Panc1 (cell line): ENCODE results near the gene SLC12A9. TPM values are rescaled to one million over a fixed set of nuclear protein-coding genes. Genes with fewer than 3 reads are reported as not detected.
A peak's percentile ranks its signal among the peaks of the same experiment; 100 is the strongest.

Experiments used
- ATAC-seq: fragments of 200-7000 bp; cut with Tn5 transposase; 2 replicates; pipeline ENCODE4 v1.9.1; 2020; ENCODE audit warnings: mild to moderate bottlenecking, moderate library complexity
- BruUV-seq: library from RNA; stranded (reverse); fragments of 400-500 nt; replicated peaks from 2 replicates; lab custom pipeline; 2021; lab: Mats Ljungman, UMichigan
- CTCF ChIA-PET: fragments of 300-600 bp; sonication (Branson Sonifier 250); formaldehyde crosslinking; loops from one replicate; lab custom pipeline; 2022; ENCODE audit warnings: antibody characterized with exemption; lab: Charles Lee
- POLR2A ChIA-PET: fragments of 300-600 bp; sonication (Branson Sonifier 250); formaldehyde crosslinking; loops from one replicate; lab custom pipeline; 2022; ENCODE audit warnings: antibody characterized with exemption; lab: Charles Lee
- DNase-seq: peaks from one replicate; pipeline ENCODE4 v3.0.0-alpha.2; 2010; ENCODE audit warnings: low read depth, low spot score
- H3K27ac ChIP-seq: 2 replicates; pipeline ENCODE4 v1.5.1; 2011; ENCODE audit warnings: mild to moderate bottlenecking, low read length, inconsistent platforms
- H3K27me3 ChIP-seq: fragments of 200-500 bp; sonication (Bioruptor generic); 2 replicates; pipeline ENCODE4 v1.6.0; 2014; ENCODE audit warnings: low read length, inconsistent platforms; ENCODE audit not compliant: control insufficient read depth, insufficient read depth
- H3K36me3 ChIP-seq: fragments of 200-500 bp; sonication (Bioruptor generic); 2 replicates; pipeline ENCODE4 v1.5.1; 2014; ENCODE audit warnings: inconsistent platforms, mild to moderate bottlenecking, low read length, moderate library complexity; ENCODE audit not compliant: control insufficient read depth, insufficient read depth
- H3K4me1 ChIP-seq: 2 replicates; pipeline ENCODE4 v1.5.1; 2011; ENCODE audit warnings: inconsistent platforms, mild to moderate bottlenecking, low read length, moderate library complexity; ENCODE audit not compliant: control insufficient read depth, insufficient read depth
- H3K4me3 ChIP-seq, 2 experiments: 2 replicates each; pipeline ENCODE4 v1.5.1; 2011 to 2012; ENCODE audit warnings: low read depth in 2 of 2, low read length in 2 of 2, mild to moderate bottlenecking in 2 of 2, inconsistent platforms in 1 of 2, moderate library complexity in 1 of 2
- H3K9me3 ChIP-seq: fragments of 200-500 bp; sonication (Bioruptor generic); 2 replicates; pipeline ENCODE4 v1.5.1; 2014; ENCODE audit warnings: low read depth, mild to moderate bottlenecking, inconsistent platforms, low read length, moderate library complexity; ENCODE audit not compliant: control insufficient read depth, insufficient read depth
- CTCF ChIP-seq: fragments of 450-650 bp; IDR thresholded peaks from 2 replicates; pipeline ENCODE4 v1.5.1; 2017; ENCODE audit warnings: mild to moderate bottlenecking
- POLR2AphosphoS5 ChIP-seq: IDR thresholded peaks from 2 replicates; pipeline ENCODE4 v1.6.1; 2012; ENCODE audit warnings: mild to moderate bottlenecking, low read depth, low read length, moderate library complexity
- SIN3A ChIP-seq: IDR thresholded peaks from 2 replicates; pipeline ENCODE4 v1.6.1; 2012; ENCODE audit warnings: low read depth, mild to moderate bottlenecking, low read length, moderate library complexity, borderline replicate concordance; ENCODE audit not compliant: insufficient read depth
- TCF7L2 ChIP-seq: IDR thresholded peaks from 2 replicates; pipeline ENCODE4 v1.6.1; 2011; ENCODE audit warnings: mild to moderate bottlenecking, low read depth, low read length, inconsistent platforms
- in situ Hi-C: cut with HindIII; loops from 2 replicates; pipeline ENCODE4 v1.10.0; 2016; ENCODE audit warnings: low sequenced_read_pairs, low pct_unique_long_range_greater_than_20kb
- intact Hi-C: fragments of 100-400 bp; cut with micrococcal nuclease; formaldehyde crosslinking; loops from one replicate; pipeline ENCODE4 v1.10.0; 2022; ENCODE audit not compliant: unreplicated experiment
- total RNA-seq: library from RNA; stranded (reverse); gene quantifications from one replicate; pipeline ENCODE4 v1.2.1, GENCODE V29; 2021; ENCODE audit not compliant: unreplicated experiment
- TF ChIP-seq, protein P1 (sequence below), 2 experiments: IDR thresholded peaks; 2 replicates each; pipeline ENCODE4 v1.6.1; 2011 to 2012; ENCODE audit warnings: low read depth in 2 of 2, control low read depth in 1 of 2, low read length in 1 of 2, mild to moderate bottlenecking in 1 of 2, moderate library complexity in 1 of 2; ENCODE audit not compliant: insufficient read depth in 1 of 2

Gene SLC12A9
- total RNA-seq, 1 experiment from 2014 or later = 31.1 TPM

DNA sequence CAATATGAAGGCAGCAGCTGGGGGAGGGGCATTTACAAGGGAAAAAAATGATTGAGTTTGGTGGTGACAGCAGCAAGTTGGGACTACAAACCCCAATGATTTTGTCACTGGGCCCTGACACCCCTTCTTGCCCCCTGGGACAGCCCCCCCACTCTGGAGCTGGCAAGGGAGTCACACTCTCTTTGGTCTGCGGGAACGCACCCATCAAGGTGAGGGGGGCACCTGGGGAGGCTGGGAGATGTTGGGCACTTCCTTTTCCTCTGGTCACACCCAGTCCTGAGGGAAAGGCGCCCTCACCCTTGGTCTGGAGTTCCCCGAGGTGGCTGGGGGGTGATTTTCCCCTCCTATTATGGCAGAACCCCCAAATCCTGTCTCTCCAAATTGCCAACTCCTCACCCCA is 49.6 kb upstream of the SLC12A9 start:
- TF ChIP-seq TCF7L2 (no peak), POLR2AphosphoS5 (no peak), CTCF (no peak), SIN3A (no peak)
- TF ChIP-seq, protein P1, sequence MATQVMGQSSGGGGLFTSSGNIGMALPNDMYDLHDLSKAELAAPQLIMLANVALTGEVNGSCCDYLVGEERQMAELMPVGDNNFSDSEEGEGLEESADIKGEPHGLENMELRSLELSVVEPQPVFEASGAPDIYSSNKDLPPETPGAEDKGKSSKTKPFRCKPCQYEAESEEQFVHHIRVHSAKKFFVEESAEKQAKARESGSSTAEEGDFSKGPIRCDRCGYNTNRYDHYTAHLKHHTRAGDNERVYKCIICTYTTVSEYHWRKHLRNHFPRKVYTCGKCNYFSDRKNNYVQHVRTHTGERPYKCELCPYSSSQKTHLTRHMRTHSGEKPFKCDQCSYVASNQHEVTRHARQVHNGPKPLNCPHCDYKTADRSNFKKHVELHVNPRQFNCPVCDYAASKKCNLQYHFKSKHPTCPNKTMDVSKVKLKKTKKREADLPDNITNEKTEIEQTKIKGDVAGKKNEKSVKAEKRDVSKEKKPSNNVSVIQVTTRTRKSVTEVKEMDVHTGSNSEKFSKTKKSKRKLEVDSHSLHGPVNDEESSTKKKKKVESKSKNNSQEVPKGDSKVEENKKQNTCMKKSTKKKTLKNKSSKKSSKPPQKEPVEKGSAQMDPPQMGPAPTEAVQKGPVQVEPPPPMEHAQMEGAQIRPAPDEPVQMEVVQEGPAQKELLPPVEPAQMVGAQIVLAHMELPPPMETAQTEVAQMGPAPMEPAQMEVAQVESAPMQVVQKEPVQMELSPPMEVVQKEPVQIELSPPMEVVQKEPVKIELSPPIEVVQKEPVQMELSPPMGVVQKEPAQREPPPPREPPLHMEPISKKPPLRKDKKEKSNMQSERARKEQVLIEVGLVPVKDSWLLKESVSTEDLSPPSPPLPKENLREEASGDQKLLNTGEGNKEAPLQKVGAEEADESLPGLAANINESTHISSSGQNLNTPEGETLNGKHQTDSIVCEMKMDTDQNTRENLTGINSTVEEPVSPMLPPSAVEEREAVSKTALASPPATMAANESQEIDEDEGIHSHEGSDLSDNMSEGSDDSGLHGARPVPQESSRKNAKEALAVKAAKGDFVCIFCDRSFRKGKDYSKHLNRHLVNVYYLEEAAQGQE (IDR thresholded peaks at IDR 0.05; ENCODE audit: insufficient read depth in 1 of 2, low read depth in 2 of 2, low read length in 1 of 2) = no peak
- intact Hi-C loops = loop anchor here (5.0 kb wide), 1 partner anchor 49 kb away; the partner anchor contains the start of gene SLC12A9
- no peak for DNase-seq
- H3K4me1 ChIP-seq = peaks cover 59% of the 10 kb centered on the region
- no peaks in the 10 kb centered on the region for H3K9me3 ChIP-seq
- no peaks in the 10 kb centered on the region for H3K27me3 ChIP-seq
- ChIA-PET POLR2A (no interaction called here), CTCF (interaction anchor here (0.6 to 2.1 kb wide), 2 partner anchors 49 to 239 kb away, joined by 4 to 6 read pairs; partner anchors contain the start of gene SLC12A9)
- BruUV-seq = no TSS peak
- no peak for ATAC-seq
- peak overlapping the region; percentile 99 for H3K27ac ChIP-seq
- in situ Hi-C loops = no loop called here
- H3K4me3 ChIP-seq = no peak overlapping the region
- no peaks in the 10 kb centered on the region for H3K36me3 ChIP-seq

- Histone ChIP-seq H3K36me3 (no peaks in the 10 kb centered on the region), H3K27me3 (no peaks in the 10 kb centered on the region), H3K27ac (peak overlapping the region; percentile 99), H3K4me3 (no peak overlapping the region), H3K4me1 (peaks cover 59% of the 10 kb centered on the region), H3K9me3 (no peaks in the 10 kb centered on the region)
- intact Hi-C loops = loop anchor here (5.0 kb wide), 1 partner anchor 49 kb away; the partner anchor contains the start of gene SLC12A9
- BruUV-seq = no TSS peak
- CTCF ChIA-PET = interaction anchor here (2.1 kb wide), 1 partner anchor 49 kb away, joined by 6 read pairs; the partner anchor contains the start of gene SLC12A9
- no peak for TF ChIP-seq TCF7L2
- TF ChIP-seq POLR2AphosphoS5 = no peak; the same call in 1 of the 2 replicates
- TF ChIP-seq, protein P1 (IDR thresholded peaks at IDR 0.05; ENCODE audit: insufficient read depth in 1 of 2, low read depth in 2 of 2, low read length in 1 of 2) = no peak
- no peak for TF ChIP-seq CTCF
- no peak for TF ChIP-seq SIN3A
- no peak for DNase-seq
- POLR2A ChIA-PET = interaction anchor here (0.7 kb wide), 1 partner anchor 206 kb away, joined by 9 read pairs; no protein-coding TSS in a partner anchor
- ATAC-seq = peak; percentile 63
- in situ Hi-C loops = no loop called here
Observed at GRCh38 chr7:100803398-100804161, 48.9 kb upstream of the SLC12A9 start.
